ENCODE measurements around the gene TSSK2.

GRCh38 chr22:19146215-19146968 is 15.3 kb downstream of the TSSK2 start:
- TF ChIP-seq CTCF (IDR thresholded peaks at IDR 0.05 in 4 of 5, conservative IDR thresholded peaks at IDR 0.05 in 1 of 5) (no peak), POLR2A (IDR thresholded peaks at IDR 0.05) (no peak)

Data from gastrocnemius medialis (tissue), 4 donors.